HG02623 (cell line): ENCODE data around the gene MAP1LC3A.
A peak's percentile ranks its signal among the peaks of the same experiment; 100 is the strongest.

Experiments used
- ATAC-seq: cut with Tn5 transposase; IDR thresholded peaks from one replicate; pipeline ENCODE4 v1.9.1; 2021; ENCODE audit warnings: moderate library complexity; ENCODE audit not compliant: unreplicated experiment

Gene MAP1LC3A

GRCh38 chr20:34574861-34575260 lies 16.3 kb downstream of the MAP1LC3A start:
- no peak for ATAC-seq

- ATAC-seq = no peak
Measured at GRCh38 chr20:34575271-34575670, 16.8 kb downstream of the MAP1LC3A start.

DNA sequence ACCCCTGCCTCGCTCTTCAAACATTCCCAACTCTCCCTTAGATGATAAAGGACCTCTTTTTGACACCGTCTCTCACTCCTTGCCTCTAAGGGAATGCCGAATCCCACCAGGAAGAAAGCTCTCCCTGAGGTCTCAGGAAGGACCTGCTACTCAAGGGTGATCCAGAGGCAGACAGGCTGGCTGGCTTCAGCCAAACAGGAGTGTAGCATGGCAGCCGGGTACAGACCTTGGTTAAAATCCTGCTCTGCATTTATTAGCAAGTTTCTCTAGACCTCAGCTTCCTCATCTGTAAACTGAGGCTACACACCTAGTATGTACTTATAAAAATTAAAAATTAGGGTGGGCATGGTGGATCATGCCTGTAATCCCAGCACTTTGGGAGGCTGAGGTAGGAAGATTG lies 17.2 kb downstream of the MAP1LC3A start:
- no peak for ATAC-seq

GRCh38 chr20:34577061-34577460 lies 18.5 kb downstream of the MAP1LC3A start:
- ATAC-seq = no peak

GRCh38 chr20:34578025-34578424 lies 19.5 kb downstream of the MAP1LC3A start:
- no peak for ATAC-seq

DNA sequence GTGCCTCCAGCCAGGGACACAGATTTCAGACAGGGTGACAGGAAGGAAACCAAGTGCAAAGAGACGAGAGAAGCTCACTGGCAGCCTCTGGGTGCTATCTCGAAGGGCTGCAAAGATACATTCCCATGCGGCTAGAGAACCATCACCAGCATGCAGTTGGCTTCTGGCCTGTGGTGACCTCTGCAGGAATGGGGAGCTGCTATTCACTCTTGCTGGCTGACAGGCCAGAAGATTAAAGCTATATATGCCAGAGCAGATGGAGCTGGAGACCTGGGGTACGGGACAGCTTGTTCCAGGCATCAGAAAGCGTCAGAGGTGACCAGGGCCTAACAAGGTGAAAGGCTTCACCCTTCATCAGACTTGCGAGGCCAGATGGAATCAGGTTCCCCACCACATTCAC lies 20.0 kb downstream of the MAP1LC3A start:
- ATAC-seq = no peak

DNA sequence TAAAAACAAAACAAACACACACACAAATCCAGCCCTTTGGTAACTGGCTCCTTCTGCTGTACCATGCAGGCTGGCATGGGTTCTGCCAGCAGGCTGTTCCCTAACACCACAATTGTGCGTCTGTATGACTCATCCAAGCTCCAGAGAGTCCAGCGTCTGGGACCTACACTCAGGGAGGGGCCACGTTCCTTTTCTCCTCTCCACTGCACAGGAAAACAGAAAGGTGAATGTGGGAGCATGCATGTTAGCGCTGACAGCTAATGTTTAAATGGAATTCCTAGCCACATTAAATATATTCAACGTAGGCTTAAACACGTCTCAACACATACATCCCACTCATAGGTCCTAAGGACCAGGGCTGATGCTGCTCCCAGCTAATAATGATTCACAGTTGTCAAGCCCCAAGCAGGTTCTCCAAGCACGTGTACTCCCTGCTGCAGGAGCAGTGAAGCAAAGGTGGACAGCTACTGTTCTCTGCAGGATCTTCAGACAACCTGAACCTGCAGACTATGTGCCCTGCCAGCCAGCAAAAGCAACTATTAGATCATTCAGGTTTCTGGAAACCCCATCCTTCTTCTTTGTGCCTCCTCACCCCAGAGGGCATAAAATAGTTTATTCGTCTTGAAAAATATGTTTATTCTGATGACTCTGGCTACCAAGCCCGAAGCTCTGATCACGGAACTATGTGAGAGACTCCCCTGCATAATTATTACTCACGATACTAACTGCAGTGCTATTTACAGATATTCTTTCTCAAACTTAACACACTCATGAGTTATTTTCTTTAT lies 20.9 kb downstream of the MAP1LC3A start:
- no peak for ATAC-seq

GRCh38 chr20:34579979-34580940 lies 21.7 kb downstream of the MAP1LC3A start:
- peak; percentile 65 for ATAC-seq

GRCh38 chr20:34581341-34582184 lies 23.0 kb downstream of the MAP1LC3A start:
- no peak for ATAC-seq

GRCh38 chr20:34582221-34582620 lies 23.7 kb downstream of the MAP1LC3A start:
- ATAC-seq = no peak

GRCh38 chr20:34582911-34583310 lies 24.4 kb downstream of the MAP1LC3A start:
- ATAC-seq = no peak

DNA sequence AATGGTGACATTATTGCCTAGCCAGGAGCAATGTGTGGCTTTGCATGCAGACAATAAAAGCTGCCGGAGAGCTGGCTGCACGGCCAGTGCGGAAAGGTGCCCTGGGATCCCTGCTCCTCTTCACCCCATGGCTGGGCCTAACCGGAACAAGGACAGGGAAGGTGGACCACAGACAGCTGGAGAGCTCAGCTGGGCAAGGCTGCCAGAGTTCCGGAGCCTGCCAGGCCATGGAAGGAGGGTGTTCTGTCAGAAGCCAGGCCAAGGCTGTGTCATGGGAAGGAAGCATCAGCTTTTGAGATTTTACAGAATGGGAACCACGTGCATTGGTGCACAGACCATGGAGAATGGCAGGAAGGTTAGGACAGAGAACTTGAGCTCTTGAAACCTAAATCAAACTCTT lies 25.0 kb downstream of the MAP1LC3A start:
- no peak for ATAC-seq

- ATAC-seq = no peak
Measured at GRCh38 chr20:34585019-34585418, 26.5 kb downstream of the MAP1LC3A start.

DNA sequence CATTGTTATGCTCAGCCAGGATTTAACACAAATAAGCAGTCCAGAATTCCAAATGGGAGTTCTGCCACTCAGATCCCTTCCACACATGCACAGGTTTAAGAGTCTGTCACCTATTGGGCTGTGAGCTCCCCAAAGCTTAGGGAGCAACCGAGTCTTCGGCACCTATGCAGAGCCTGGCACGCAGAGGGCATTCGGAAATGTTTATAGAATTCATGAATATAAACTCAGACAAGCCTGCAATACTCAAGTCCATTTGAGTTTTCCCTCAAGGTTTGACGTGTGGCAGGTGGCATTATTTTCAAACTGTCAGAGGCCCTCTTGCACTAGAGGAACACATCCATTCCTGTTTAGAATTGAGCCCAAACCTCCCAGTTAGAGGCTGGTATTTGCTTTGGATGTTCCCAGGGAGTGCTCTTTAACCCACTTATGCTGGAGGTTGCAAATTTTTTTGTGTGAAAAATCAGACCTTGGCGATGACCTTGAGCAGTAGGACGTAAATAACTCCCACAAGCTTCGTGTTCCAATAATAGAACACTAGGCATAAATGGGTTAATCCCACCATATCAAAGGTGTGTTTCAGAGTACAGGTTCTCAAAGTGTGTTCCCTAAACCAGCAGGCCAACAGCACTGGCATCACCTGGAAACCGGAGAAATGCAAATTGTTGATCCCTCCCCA lies 28.1 kb downstream of the MAP1LC3A start:
- ATAC-seq = no peak

GRCh38 chr20:34595377-34596184 lies 37.1 kb downstream of the MAP1LC3A start:
- ATAC-seq = no peak

DNA sequence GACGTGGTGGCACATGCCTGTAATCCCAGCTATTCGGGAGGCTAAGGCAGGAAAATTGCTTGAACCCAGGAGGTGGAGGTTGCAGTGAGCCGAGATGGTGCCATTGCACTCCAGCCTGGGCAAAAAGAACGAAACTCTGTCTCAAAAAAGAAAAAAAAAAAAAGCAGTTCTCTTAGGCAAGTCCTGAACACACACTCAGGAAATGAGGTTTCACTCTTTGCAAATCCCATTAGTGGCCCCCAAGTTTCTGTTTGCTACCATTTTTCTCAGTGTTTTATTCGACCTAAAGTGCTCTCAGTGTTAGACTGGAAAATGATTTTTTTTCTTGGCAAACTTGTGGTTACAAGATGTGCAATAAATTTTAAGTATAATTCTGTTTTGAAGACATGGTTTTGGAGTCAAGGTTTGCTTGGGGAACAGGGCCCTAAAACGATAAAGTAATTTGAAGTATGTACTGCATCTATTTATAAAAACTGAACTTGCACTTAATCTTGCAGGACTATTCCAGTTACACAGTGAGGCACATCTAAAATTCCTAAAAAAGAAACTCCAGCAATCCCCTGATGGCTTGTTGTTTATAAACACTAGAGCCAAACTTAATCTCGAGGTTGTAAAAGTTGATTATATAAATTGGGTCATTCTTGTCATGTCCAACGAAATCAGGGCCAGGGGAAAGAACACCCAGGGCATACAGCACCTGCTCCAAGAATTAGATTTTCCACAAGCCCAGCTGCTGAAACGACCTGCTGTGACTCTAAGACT lies 42.6 kb downstream of the MAP1LC3A start:
- ATAC-seq = no peak

DNA sequence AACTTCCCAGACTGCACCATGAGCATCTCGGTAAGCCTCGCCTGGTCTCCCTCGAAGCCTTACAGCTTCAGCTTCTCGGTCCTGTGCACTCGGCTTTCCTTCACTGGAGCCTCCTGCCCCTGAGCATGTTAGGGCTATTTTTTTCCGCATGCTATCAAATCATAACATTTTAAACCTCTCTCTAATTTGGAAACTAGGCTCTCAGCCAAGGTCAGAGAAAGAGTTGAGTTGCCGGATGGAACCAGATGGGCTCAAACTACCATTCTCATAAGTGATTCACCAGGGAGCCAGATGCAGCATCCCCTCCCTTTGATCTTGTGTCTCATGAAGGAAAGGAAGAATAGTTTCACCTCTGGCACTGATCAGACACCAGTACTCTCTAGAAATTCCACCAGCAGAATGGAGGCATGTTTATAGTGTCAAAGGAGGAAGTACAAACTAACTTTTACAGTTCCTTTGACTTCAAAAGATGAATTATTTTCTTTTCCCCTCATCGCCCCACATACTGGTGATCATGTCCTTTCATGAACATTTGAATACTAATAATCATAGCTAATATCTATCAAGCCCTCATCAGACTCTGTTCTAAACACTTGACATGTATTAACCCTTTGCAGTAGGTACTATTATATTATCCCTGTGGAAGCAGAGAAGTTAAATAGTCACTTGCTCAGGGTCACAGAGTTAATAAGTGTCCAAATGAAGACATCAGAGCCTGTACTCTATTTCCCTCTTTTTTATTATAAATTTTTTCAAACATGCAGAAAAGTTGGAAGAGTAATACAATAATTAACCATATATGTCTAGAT lies 46.7 kb downstream of the MAP1LC3A start:
- ATAC-seq = no peak

- no peak for ATAC-seq
Measured at GRCh38 chr20:34607066-34607465, 48.5 kb downstream of the MAP1LC3A start.
